ENCODE results near the gene GSTO1. TPM values are rescaled to one million over a fixed set of nuclear protein-coding genes. Genes with fewer than 3 reads are reported as not detected.

Gene GSTO1
- total RNA-seq, 1 donor from 2014 or later, result 95.0 TPM

GRCh38 chr10:104274762-104275721 lies 20.4 kb downstream of the GSTO1 start:
- no peak for DNase-seq (ENCODE audit: low spot score)

- no peak for DNase-seq (ENCODE audit: low spot score)
Observed at GRCh38 chr10:104276192-104276591, 21.5 kb downstream of the GSTO1 start.

- peak; percentile 67 for DNase-seq (ENCODE audit: low spot score)
Observed at GRCh38 chr10:104277785-104278184, 23.1 kb downstream of the GSTO1 start.

GRCh38 chr10:104279550-104280259 lies 25.0 kb downstream of the GSTO1 start:
- DNase-seq (ENCODE audit: low spot score), result no peak

- no peak for DNase-seq (ENCODE audit: low spot score)
Observed at GRCh38 chr10:104281694-104282093, 27.0 kb downstream of the GSTO1 start.

- DNase-seq (ENCODE audit: low spot score), result no peak
Observed at GRCh38 chr10:104284846-104285245, 30.2 kb downstream of the GSTO1 start.

- no peak for DNase-seq (ENCODE audit: low spot score)
Observed at GRCh38 chr10:104286939-104287338, 32.2 kb downstream of the GSTO1 start.

GRCh38 chr10:104288355-104288754 lies 33.7 kb downstream of the GSTO1 start:
- DNase-seq (ENCODE audit: low spot score), result no peak

GRCh38 chr10:104291439-104291951 lies 36.8 kb downstream of the GSTO1 start:
- peak; percentile 91 for DNase-seq (ENCODE audit: low spot score)

- no peak for DNase-seq (ENCODE audit: low spot score)
Observed at GRCh38 chr10:104293011-104293410, 38.3 kb downstream of the GSTO1 start.

GRCh38 chr10:104293781-104294321 lies 39.2 kb downstream of the GSTO1 start:
- no peak for DNase-seq (ENCODE audit: low spot score)

GRCh38 chr10:104296687-104297436 lies 42.2 kb downstream of the GSTO1 start:
- DNase-seq (ENCODE audit: low spot score), result no peak

GRCh38 chr10:104297697-104298660 lies 43.3 kb downstream of the GSTO1 start:
- no peak for DNase-seq (ENCODE audit: low spot score)

GRCh38 chr10:104299031-104299904 lies 44.6 kb downstream of the GSTO1 start:
- peak; percentile 26 for DNase-seq (ENCODE audit: low spot score)

- DNase-seq (ENCODE audit: low spot score), result peak; percentile 57
Observed at GRCh38 chr10:104300002-104300735, 45.5 kb downstream of the GSTO1 start.

GRCh38 chr10:104300736-104301292 lies 46.1 kb downstream of the GSTO1 start:
- peak; percentile 32 for DNase-seq (ENCODE audit: low spot score)

- DNase-seq (ENCODE audit: low spot score), result no peak
Observed at GRCh38 chr10:104301907-104302690, 47.4 kb downstream of the GSTO1 start.
